ENCODE results near the gene CYFIP1.

DNA sequence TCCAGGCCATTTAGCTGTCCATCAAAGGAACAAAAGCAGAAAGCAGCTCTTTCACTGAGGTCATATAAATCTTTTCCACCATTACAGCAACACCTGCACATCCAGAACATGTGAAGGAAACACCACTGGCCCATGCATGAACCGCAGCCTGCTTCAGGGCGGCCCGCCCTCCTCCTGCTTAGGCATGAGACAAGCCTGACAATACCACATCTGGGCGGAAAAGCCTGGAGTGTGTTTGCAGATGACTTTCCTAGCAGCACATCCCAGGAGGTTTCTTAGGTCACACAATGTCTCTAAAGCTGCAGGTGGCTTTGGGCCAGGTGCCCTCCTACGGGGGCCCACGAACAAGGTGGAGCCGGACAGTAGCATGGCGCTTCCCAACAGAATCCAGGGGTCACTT, 19.6 kb downstream of the CYFIP1 start:
- no peak for TF ChIP-seq EZH2phosphoT487 (IDR thresholded peaks at IDR 0.05; ENCODE audit: borderline replicate concordance, low read length)
- TF ChIP-seq, protein P1, sequence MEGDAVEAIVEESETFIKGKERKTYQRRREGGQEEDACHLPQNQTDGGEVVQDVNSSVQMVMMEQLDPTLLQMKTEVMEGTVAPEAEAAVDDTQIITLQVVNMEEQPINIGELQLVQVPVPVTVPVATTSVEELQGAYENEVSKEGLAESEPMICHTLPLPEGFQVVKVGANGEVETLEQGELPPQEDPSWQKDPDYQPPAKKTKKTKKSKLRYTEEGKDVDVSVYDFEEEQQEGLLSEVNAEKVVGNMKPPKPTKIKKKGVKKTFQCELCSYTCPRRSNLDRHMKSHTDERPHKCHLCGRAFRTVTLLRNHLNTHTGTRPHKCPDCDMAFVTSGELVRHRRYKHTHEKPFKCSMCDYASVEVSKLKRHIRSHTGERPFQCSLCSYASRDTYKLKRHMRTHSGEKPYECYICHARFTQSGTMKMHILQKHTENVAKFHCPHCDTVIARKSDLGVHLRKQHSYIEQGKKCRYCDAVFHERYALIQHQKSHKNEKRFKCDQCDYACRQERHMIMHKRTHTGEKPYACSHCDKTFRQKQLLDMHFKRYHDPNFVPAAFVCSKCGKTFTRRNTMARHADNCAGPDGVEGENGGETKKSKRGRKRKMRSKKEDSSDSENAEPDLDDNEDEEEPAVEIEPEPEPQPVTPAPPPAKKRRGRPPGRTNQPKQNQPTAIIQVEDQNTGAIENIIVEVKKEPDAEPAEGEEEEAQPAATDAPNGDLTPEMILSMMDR (IDR thresholded peaks at IDR 0.05; ENCODE audit: low read depth, low read length, poor library complexity, severe bottlenecking) = no peak

Data from DOHH2 (cell line).